ENCODE results near the gene LRRC75B. TPM values are rescaled to one million over a fixed set of nuclear protein-coding genes. Genes with fewer than 3 reads are reported as not detected.

LRRC75B gene
- total RNA-seq, 1 experiment from 2014 or later = 7.9 TPM

DNA sequence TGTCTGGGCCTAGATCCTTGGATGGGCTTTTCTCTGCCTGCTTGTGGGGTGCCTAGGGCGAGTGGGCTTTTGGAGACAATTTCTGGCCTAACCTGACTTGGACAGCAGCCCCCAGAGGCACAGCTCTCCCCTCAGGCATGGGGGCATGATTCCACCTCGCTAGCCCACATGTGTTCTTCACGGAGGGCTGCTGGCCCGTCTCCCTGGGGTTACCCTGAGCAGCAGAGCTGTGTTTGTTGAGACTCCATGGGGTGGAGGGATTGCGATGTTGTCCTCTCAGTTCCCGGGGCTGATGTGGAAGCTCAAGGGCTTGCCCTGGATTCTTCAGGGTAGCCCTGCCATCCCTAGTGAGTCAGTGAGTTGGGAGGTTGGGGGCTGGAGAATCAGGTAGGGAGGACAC lies 2.4 kb upstream of the LRRC75B start:
- H4K20me1 ChIP-seq (ENCODE audit: insufficient read depth) = no peaks in the 10 kb centered on the region
- H3K36me3 ChIP-seq (ENCODE audit: control insufficient read depth in 1 of 2, insufficient read depth in 2 of 2, low read length in 2 of 2) = no peaks in the 10 kb centered on the region
- peaks cover 8 to 20% of the 10 kb centered on the region in 2 experiments for H3K4me1 ChIP-seq (ENCODE audit: control insufficient read depth in 1 of 2, insufficient read depth in 2 of 2, low read length in 2 of 2)
- ATAC-seq (no peak), DNase-seq (ENCODE audit: low read depth, low spot score) (no peak)
- ChIA-PET RAD21 (ENCODE audit: low non-redundant PET in 1 of 2, low total read pairs in 2 of 2, uncharacterized antibody in 2 of 2, unreplicated experiment in 2 of 2) (no interaction called here), CTCF (no interaction called here), POLR2A (no interaction called here)
- TF ChIP-seq EGR1 (IDR thresholded peaks at IDR 0.05; ENCODE audit: low read depth) (no peak), ZNF274 (IDR thresholded peaks at IDR 0.05; ENCODE audit: low read depth, low read length) (no peak), FOSL1 (IDR thresholded peaks at IDR 0.05; ENCODE audit: low read depth) (no peak), EZH2phosphoT487 (IDR thresholded peaks at IDR 0.05; ENCODE audit: borderline replicate concordance) (no peak), SIN3A (IDR thresholded peaks at IDR 0.05; ENCODE audit: low read depth) (no peak), JUND (IDR thresholded peaks at IDR 0.05) (no peak), ZBTB33 (IDR thresholded peaks at IDR 0.05; ENCODE audit: extremely low read depth, insufficient replicate concordance, low read length) (no peak), POLR2A (IDR thresholded peaks at IDR 0.05; ENCODE audit: borderline replicate concordance, extremely low read depth, insufficient read depth, insufficient read length) (no peak), CBX3 (IDR thresholded peaks at IDR 0.05; ENCODE audit: low read depth) (no peak), RAD21 (IDR thresholded peaks at IDR 0.05; ENCODE audit: low read depth) (no peak), EZH2 (IDR thresholded peaks at IDR 0.05) (no peak)
- TF ChIP-seq, protein P1, sequence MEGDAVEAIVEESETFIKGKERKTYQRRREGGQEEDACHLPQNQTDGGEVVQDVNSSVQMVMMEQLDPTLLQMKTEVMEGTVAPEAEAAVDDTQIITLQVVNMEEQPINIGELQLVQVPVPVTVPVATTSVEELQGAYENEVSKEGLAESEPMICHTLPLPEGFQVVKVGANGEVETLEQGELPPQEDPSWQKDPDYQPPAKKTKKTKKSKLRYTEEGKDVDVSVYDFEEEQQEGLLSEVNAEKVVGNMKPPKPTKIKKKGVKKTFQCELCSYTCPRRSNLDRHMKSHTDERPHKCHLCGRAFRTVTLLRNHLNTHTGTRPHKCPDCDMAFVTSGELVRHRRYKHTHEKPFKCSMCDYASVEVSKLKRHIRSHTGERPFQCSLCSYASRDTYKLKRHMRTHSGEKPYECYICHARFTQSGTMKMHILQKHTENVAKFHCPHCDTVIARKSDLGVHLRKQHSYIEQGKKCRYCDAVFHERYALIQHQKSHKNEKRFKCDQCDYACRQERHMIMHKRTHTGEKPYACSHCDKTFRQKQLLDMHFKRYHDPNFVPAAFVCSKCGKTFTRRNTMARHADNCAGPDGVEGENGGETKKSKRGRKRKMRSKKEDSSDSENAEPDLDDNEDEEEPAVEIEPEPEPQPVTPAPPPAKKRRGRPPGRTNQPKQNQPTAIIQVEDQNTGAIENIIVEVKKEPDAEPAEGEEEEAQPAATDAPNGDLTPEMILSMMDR (IDR thresholded peaks at IDR 0.05 in 2 of 3, conservative IDR thresholded peaks at IDR 0.05 in 1 of 3; ENCODE audit: borderline replicate concordance in 1 of 3, insufficient read depth in 1 of 3, low read depth in 2 of 3, low read length in 2 of 3) = no peak
- TF ChIP-seq, protein P2, sequence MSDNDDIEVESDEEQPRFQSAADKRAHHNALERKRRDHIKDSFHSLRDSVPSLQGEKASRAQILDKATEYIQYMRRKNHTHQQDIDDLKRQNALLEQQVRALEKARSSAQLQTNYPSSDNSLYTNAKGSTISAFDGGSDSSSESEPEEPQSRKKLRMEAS (IDR thresholded peaks at IDR 0.05) = no peak
- H3K79me2 ChIP-seq (ENCODE audit: insufficient read depth, low read length) = no peaks in the 10 kb centered on the region
- H3K4me3 ChIP-seq (replicated peaks in 1 of 2; ENCODE audit: low read depth in 1 of 2, low read length in 2 of 2) = no peak overlapping the region
- no peak overlapping the region for H3K9ac ChIP-seq (ENCODE audit: low read length)
- no peak overlapping the region for H3K4me2 ChIP-seq (ENCODE audit: low read length)
- no TSS peak for BruUV-seq (replicated peaks)
- no peaks in the 10 kb centered on the region for H3K9me3 ChIP-seq (ENCODE audit: control insufficient read depth in 1 of 2, insufficient read depth in 1 of 2, low read depth in 1 of 2, low read length in 2 of 2)
- no peaks in the 10 kb centered on the region for H3K27me3 ChIP-seq (ENCODE audit: insufficient read depth, low read length)
- intact Hi-C loops (cut with micrococcal nuclease) = no loop called here
- no peak overlapping the region for H2AFZ ChIP-seq (ENCODE audit: low read depth, low read length, poor library complexity, severe bottlenecking)
- no peak overlapping the region for H3K27ac ChIP-seq (ENCODE audit: low read depth, low read length)
- H3K9me2 ChIP-seq (ENCODE audit: insufficient read depth) = no peaks in the 10 kb centered on the region
